Measurements from ENCODE around the gene CPNE5. TPM values are rescaled to one million over a fixed set of nuclear protein-coding genes. Genes with fewer than 3 reads are reported as not detected.

The CPNE5 gene
- polyA plus RNA-seq, 3 donors: 12.8 to 17.1 (median 13.2) TPM

DNA sequence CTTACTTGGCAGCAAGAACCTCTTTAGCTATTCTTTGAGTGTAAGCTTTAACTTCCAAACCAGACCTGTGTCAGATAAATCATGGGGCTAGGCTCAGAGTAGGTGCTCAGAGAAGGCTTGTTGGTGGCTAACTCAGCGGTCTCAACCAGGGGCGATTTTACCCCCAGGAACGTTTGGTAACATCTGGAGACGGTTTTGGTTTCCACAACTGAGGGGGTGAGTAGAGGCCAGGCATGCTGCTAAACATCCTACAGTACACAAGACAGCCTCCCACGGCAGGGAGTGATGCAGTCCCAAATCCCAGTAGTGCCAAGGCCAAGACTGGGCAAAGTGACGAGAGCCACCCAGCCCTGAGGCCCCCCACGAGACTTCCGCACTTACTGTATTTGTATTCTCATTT is 82.5 kb downstream of the CPNE5 start:
- no peak for DNase-seq (ENCODE audit: extremely low read depth in 1 of 11, low read depth in 9 of 11, low spot score in 4 of 11)

DNA sequence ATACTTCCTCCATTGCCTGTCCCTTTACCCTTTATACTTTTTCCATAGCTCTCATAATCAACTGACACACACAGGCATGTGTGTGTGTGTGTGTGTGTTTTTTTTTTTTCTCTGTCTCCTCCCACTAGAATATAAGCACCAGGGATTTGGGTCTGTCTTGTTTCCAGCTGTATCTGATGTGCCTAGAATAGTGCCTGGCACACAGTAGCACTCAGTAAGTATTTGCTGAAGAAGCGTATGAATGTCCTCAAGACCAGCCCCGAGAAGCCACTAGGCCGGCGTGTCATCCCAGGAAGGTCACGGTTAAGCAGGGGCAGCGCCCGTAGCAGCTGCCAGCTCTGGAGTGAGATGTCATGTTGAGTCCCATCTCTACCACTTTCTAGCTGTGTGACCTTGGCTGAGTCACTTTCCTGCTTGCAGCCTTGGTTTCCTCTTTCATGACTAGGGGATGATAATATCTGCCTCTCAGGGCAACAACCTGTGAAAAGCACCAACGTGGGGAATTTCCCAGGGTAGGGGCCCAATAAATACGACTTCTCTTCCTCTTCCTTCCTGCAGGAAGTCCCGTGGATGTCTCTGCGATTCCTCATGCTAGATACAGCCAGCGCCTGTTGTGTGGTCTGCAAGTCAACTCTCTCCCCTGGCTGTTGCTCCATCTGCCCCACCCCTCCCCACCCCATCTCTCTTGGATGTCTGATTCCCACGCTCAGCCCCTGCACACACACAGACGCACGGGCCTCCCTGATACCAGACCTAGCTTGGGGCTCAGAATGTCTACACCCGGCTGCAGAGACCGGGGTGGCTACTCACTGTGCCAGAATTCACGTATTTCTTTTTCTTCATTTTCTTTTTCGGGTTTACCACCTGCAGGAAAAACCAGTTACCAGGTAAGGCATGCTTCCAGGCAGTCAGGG is 83.6 kb downstream of the CPNE5 start:
- no peak for DNase-seq (ENCODE audit: extremely low read depth in 1 of 11, low read depth in 9 of 11, low spot score in 4 of 11)

DNA sequence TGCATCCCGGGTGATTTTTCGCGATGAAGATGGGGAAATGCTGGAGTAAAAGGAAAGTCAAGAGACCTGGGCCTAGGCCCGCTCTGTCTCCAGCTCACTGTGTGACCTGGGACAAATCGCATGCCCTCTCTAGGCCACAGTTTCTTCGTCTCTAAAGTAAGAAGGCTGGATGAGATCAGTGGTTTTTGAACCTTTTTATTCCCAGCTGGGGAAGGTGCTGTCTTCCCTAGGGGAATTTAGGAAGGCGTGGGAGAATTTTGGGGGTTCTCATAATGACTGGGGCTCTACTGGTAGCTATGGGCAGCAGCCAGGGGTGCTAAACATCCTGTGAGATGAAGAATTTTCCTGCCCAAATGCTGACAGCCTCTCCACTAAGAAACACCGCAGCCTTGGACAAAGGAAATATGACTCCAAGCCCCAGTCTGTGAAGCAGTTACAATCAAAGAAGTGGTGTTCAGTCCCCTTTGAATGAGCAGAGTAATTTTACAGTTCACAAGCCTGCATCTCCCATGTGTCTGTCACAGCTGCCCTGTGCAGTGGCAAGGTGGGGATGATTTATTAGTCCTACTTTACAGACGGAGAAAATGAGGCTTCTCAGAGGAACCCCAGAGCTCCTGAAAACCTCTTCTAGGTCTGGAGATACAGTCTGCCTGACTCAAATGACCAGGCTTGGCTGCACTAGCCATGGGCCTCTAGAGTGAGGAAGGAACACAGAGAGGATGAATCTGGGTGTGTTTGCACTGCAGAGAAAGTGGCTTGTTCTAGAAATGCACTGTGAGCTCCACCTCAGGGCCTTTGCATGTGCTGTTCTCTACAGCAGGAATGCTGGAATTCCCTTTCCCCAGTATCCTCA is 84.4 kb downstream of the CPNE5 start:
- no peak for DNase-seq (ENCODE audit: extremely low read depth in 1 of 11, low read depth in 9 of 11, low spot score in 4 of 11)

DNA sequence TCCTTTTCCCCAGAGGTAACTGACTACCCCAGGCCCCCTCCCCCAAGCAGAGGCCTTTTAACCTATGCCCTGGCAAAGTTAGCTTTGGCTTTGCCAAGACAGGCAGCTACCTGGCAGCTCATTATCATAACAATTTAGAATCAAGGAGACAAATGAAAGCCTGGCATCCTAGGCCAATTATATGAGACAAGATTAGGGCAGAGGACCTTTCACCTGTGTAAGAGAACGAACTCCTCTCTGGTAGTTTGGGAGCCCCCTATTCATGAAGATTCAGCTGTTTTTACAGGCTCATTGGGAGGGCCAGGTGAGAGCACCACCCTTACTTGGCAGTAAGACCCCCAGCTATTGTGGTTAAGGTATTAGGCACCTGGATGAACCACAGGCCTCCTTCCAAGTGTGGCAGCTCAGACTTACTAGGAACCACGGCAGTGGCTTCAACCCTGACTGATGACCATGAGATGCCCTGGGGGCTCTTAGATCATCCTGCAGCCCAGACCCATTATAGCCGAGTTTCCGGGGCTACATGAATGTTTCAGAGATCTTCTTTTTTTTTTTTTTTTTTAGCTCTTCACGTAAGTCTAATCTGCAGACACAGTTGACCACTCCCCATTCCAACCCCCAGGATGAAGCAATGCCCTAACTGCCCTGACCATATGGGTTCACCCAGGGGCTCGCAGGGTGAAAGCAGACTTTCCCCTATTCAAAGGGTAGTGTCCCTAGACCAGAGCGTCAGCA is 85.4 kb downstream of the CPNE5 start:
- no peak for DNase-seq (ENCODE audit: extremely low read depth in 1 of 11, low read depth in 9 of 11, low spot score in 4 of 11)

DNA sequence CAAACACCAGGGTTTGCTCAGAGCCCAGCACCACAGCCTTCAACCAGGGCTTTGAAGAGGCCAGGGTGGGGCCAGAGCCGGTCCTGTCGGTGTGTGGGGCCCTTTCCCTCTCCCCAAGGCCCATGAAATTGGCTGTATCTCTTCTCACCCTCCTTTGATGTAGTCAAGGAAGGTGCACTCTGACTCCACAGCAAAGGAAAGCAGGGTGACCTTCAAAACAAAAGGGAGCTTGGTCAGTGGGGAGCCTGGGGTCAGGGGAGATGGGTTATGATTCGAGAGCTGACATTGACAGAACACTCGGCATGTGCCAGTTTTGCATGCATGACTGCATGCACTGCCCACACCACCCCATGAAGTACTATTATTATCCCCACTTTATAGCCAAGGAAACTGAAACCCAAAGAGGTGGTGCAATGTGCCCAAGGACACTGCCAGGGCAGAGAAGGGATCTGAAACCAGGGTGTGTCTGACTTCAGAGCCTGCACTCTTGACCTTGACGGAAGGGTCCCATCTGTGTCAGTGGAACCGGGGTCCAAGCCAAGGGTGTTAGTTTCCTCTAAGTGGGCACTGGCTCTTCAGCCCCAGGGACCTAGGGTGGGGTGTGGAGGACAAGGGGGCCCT is 86.2 kb downstream of the CPNE5 start:
- no peak for DNase-seq (ENCODE audit: extremely low read depth in 1 of 11, low read depth in 9 of 11, low spot score in 4 of 11)

DNA sequence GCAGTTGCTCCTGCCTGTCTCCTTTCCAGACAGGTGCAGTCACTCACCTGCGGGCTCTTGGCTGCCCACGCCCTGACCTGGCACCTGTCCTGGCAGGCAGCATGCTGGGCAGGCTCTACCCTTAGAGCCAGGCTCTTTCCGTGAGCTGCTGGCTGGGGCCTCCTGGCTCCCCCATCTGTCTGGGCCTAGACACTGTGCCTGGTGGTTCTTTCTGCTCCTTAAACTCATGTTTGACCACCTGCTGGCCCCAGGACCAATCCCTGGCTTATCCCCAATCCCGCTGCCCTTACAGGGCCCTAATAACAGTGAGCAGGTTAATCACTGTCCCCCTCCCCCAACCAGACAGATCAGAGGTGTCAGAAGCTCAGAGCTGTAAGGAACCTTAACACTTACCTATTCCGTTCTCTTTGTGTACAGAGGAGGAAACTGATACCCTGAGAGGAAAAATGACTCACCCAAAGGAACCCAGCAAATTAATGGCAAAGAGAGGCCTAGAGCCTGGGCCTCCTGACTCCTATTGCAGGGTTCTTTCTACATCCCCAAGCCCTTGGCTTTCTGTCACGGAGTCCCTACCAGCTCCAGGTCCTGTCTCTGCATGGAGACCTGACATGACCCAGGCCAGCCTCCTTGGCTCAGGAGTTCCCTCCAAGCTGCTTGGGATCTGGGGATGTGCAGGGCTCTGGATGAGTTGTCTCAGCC is 86.9 kb downstream of the CPNE5 start:
- no peak for DNase-seq (ENCODE audit: extremely low read depth in 1 of 11, low read depth in 9 of 11, low spot score in 4 of 11)

DNA sequence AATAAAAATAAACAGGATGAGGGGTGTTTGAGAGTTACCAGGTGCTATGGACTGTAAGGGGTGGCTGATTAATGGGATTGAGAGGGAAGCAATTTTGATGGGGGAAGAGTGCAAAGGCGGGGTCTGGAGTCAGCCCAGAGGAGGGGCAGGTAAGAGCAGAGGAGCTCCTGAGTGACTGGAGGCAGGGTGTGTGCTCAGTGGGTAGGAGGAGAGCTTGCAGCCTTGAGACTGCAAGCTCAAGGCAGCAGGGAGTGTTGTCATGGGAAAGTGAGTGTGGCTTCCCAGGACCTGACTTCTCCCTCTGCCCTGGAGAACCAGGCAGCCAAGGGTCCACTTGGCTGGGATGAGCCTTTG is 87.4 kb downstream of the CPNE5 start:
- DNase-seq (ENCODE audit: extremely low read depth in 1 of 11, low read depth in 9 of 11, low spot score in 4 of 11): no peak

DNA sequence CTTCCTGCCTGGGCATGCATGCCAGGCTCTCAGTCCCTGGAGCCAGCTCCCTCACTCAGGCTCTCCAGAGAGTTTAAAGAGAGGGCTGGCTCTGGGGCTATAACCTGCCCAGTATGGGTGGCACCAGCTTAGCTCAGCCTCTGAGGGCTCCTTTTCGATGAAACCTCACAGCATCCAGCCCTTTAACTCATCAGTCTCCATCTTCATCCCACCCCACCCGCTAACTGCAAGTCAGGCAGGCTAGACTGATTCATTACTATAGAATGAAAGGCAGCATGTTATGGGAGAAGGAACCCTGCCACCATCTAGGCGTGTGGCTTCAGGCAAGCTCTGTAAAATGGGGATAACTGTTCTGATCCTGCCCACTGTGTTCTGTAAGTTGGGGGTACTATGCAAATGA is 88.2 kb downstream of the CPNE5 start:
- DNase-seq (ENCODE audit: extremely low read depth in 1 of 11, low read depth in 9 of 11, low spot score in 4 of 11): no peak

DNA sequence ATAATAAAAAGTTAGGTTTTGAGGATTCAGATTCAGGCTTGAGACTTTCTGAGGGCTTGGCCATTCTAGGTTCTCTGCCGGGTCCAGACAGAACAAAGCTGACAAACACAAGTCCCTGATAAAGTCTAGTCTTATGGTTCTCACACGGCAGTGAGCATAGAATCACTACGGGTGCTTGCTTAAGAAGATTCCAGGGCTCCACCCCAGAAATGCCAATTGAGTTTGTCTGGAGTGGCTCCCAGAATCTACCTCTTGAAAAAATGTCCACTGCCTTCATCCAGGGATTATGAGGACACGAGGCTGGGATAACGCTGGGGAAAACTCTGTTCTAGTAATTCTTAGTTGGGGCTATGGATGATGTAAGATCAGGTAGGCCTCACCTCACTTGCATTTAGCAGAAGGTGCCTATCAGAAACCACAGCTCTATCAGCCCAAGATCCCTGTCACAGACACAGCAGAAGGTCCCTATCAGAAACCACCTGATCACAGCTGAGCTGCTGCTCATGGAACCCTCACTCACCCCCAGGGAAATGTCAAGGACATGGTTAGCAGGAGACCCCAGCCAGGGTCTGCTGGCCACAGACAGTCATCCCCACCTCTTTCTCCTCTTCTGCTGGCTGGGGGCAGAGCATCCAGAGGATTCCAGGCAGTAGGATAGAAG is 89.3 kb downstream of the CPNE5 start:
- no peak for DNase-seq (ENCODE audit: extremely low read depth in 1 of 11, low read depth in 9 of 11, low spot score in 4 of 11)

DNA sequence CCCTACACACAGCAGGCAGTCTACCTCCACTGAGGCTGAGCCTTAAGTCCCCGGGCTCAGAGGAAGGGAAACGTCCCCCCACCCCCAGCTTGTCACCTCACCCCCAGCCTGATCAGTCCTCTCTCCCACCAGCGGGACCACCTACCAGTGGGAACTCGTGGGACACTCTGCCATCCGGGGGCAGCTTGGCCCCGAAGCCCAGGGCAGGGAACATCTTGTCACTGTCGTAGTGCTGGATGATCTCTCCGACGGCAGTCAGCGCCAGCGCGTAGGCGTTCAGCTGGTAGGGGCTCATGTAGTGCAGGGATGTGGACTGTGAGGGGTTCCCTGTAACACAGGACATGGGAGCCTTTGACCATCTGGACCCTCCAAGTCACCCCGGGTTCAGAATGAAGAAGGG is 93.0 kb downstream of the CPNE5 start:
- DNase-seq (ENCODE audit: extremely low read depth in 1 of 11, low read depth in 9 of 11, low spot score in 4 of 11): no peak

DNA sequence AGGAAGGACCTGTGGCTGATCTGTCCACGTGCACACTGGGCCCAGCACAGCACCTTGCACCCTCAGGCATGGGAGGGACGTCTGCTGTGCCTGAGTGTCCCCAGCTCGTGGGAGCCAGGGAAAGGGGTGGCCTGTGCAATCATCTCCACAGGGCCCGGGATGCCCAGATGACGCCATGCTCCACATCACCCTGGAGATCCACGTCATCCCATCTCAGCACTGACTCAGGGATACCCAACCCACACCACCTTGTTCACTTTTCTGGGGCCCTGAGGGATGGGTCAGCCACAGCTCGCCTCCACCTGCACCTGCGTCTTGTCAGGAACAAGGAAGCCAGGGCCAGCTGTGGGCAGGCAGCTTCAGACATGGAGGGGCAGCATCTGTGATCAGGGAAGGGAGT is 93.4 kb downstream of the CPNE5 start:
- DNase-seq (ENCODE audit: extremely low read depth in 1 of 11, low read depth in 9 of 11, low spot score in 4 of 11): no peak

DNA sequence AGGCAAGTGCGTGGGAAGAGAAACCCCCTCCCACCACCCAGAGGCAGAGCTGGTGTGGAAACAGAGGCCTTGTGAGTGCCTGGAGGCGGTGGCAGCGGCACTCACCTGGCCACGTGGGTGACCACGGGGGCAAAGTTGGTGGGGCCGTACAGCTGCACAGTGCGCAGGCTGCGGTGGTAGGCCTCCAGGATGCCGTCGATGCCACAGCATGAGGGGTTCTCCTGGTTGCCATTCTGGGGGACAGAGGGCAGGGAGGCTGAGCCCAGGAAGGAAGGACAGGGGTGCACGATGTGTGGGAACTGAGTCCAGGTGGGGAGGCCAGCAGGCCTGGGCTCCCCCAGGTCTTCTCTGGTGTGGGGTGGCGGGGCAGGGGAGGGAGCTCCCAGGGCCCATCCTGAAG is 94.0 kb downstream of the CPNE5 start:
- DNase-seq (ENCODE audit: extremely low read depth in 1 of 11, low read depth in 9 of 11, low spot score in 4 of 11): no peak

DNA sequence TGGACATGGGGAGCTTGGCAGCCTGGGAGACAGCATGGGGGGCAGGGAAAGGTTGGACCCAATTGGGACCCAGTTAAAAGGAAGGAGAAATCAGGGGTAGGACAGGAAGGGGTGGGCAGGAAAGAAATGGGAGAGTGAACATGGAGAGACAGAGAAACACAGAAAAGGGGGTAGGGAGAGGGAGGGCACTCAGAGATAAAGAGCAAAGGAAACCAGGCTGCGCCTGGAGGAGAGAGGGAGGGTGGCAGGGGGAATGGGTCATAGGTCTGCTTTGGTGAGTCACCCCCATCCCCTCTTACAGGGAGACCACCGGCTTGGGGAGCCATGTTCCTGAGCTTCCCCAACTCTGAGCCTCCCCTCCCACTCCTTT is 95.0 kb downstream of the CPNE5 start:
- DNase-seq (ENCODE audit: extremely low read depth in 1 of 11, low read depth in 9 of 11, low spot score in 4 of 11): no peak

DNA sequence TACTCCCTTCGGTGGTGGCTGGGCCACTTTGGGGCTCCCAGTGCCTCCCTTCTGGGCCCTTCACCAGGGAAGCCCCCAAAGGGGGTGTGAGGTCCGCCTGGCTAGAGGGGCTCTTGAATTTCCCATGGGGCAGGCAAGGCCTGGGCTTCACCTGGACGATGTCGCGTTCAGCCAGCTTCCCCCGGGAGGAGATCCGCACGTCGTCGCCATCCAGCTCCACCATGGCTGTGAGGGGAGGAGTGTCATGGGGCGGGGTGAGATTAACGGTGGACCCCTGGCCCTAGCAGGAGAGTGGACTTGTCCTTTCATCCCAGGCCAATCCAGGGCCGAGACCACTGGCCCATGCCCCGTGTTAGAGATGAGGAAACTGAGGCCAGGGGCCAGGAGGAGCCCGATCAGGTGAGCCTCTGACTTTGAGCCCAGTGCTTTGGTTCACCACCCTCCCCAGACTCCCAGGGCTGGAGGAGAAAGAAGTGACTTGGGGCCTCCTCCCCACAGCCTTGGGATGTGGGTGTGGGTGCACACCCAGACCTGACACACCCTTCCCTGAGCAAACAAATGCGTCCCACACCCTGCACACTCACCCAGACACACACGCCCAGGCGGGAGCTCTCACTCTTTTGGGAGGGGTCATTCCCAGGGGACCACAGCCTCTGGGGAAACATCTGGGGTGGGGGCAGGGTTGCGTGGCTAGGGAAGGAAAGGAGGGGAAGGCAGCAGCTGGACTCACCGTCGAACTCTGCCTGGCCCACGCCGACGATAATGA is 95.5 kb downstream of the CPNE5 start:
- DNase-seq (ENCODE audit: extremely low read depth in 1 of 11, low read depth in 9 of 11, low spot score in 4 of 11): no peak

DNA sequence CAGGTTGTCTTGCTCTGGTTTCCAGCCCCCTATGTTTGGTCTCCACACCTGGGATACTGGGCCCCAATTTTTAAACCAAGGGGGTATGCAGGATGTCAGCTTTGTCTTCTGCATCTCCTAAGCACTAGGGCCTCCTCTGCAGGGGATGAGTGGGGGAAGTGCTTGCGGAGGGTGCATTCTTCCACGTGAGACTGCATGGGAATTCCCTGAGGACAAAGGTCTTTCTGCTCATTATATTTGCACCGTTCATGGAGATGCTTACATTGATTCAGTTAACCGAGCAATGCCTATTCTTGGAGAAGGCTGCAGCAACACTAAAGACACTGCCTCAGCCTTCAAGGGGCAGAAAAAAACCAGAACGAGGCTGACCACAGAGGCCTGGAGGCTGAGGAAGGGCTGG is 96.2 kb downstream of the CPNE5 start:
- DNase-seq (ENCODE audit: extremely low read depth in 1 of 11, low read depth in 9 of 11, low spot score in 4 of 11): no peak

DNA sequence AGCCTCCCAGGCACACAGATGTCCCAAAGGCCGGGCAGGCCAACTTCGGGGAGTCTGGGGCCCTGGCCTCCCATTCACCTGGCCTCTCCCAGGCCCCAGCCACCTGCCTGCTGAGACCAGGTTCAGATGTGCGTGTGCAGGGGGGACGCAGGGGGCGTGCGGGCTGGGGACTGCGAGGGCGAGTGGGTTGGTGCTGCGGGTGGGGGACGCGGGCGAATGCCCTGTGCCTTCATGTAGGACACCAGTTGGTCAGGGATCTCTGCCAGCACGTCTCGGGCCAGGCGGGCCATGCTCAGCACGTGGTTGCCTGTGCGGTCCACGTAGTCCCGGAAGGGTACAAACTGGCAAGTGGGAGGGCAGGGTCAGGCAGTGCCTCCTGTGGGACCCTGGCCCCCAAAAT is 97.1 kb downstream of the CPNE5 start:
- DNase-seq (ENCODE audit: extremely low read depth in 1 of 11, low read depth in 9 of 11, low spot score in 4 of 11): no peak

DNA sequence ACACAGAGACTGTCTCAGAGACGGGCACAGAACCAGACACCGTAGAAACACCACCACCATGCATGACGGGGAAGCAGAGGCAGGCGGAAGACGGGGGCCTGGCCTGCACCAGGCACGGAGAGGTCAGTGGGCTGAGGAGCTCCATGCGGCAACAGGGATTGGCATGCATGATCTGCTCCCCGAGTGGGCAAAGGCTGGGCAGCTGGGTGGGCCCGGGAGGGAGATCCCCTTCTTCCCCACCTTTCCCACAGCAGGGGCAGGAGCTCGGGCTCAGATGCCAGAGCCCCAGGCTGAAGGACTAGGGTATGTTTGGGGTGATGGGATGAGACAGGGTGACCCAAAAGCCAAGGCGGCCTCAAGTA is 98.4 kb downstream of the CPNE5 start:
- DNase-seq (ENCODE audit: extremely low read depth in 1 of 11, low read depth in 9 of 11, low spot score in 4 of 11): no peak
